Upper lobe of left lung (tissue), 4 donors: ENCODE data around the gene BCDIN3D.

Source experiments
- EP300 ChIP-seq, 4 donors: sonication (generic); formaldehyde crosslinking; IDR thresholded peaks; one replicate each; pipeline ENCODE4 v1.5.1; 2017; ENCODE audit warnings: antibody characterized with exemption in 4 of 4, control low read depth in 2 of 4
- POLR2A ChIP-seq, 4 donors: fragments of 450-650 bp; IDR thresholded peaks; one replicate each; pipeline ENCODE4 v1.5.1; 2016 to 2017; ENCODE audit warnings: antibody characterized with exemption in 4 of 4, mild to moderate bottlenecking in 2 of 4
- TF ChIP-seq, protein P1 (sequence below), 6 experiments: fragments of 450-650 bp in 4 of 6; fragments of 200-600 bp in 2 of 6; sonication (generic) in 2 of 6; IDR thresholded peaks; one replicate each; pipeline ENCODE4 v1.5.1; 2016 to 2019; ENCODE audit warnings: antibody characterized with exemption in 6 of 6

DNA sequence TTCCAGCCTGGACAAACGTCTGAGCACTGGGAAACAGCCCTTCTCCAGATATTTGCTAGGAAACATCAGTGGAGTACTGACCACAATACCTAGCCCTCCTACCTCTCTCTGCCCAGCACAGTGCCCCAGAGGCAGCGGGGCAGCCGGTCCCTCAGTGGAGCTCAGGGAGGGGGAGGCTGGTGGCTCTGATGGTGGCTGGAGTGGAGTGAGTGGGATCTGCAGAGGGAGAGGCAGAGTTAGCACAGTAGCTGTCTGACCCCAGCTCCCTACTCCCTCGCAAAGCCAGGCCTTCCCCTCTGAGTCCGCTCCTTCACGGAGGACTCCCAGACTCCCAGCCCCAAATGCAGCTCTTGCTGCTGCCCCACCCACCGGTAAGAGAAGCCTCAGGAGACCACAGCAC is 44.7 kb downstream of the BCDIN3D start:
- TF ChIP-seq, protein P1, sequence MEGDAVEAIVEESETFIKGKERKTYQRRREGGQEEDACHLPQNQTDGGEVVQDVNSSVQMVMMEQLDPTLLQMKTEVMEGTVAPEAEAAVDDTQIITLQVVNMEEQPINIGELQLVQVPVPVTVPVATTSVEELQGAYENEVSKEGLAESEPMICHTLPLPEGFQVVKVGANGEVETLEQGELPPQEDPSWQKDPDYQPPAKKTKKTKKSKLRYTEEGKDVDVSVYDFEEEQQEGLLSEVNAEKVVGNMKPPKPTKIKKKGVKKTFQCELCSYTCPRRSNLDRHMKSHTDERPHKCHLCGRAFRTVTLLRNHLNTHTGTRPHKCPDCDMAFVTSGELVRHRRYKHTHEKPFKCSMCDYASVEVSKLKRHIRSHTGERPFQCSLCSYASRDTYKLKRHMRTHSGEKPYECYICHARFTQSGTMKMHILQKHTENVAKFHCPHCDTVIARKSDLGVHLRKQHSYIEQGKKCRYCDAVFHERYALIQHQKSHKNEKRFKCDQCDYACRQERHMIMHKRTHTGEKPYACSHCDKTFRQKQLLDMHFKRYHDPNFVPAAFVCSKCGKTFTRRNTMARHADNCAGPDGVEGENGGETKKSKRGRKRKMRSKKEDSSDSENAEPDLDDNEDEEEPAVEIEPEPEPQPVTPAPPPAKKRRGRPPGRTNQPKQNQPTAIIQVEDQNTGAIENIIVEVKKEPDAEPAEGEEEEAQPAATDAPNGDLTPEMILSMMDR (IDR thresholded peaks at IDR 0.05): no peak
- TF ChIP-seq EP300 (IDR thresholded peaks at IDR 0.05) (no peak), POLR2A (IDR thresholded peaks at IDR 0.05) (no peak)
